AG09309 (cell line): Measurements from ENCODE around the gene NPPC.

ENCODE experiments used
- DNase-seq: peaks from one replicate; pipeline ENCODE4 v3.0.0-alpha.2; 2010; ENCODE audit warnings: low read depth
- H3K4me3 ChIP-seq: 2 replicates; pipeline ENCODE4 v1.5.1; 2011; ENCODE audit warnings: mild to moderate bottlenecking, low read depth, low read length, moderate library complexity; ENCODE audit not compliant: control insufficient read depth
- CTCF ChIP-seq: IDR thresholded peaks from 2 replicates; pipeline ENCODE4 v1.5.1; 2011; ENCODE audit warnings: mild to moderate bottlenecking, low read depth, low read length, inconsistent platforms; ENCODE audit not compliant: insufficient read depth, control insufficient read depth; ENCODE audit errors: missing control alignments

Gene NPPC

DNA sequence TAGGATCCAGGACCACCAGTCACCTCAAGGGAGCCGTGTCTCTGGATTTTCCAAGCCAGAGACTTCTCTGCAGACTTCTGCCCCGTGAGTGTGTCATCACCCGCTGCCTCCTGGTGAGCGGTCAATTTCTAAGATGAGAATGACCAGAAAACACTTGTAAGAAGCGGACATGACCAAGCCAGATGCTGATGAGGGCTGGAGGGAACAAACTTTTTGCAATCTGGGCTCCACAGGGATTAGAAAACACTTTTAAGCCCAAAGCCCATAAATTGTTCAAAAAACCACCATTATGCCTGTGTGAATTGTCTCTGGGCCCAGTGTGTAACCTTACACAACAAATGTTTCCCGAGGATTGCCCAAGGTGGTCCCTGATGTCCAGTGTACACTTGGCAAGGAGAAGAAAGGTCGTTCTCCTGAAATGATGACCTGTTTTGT, 5.3 kb upstream of the NPPC start:
- H3K4me3 ChIP-seq: no peak overlapping the region
- DNase-seq: no peak
- TF ChIP-seq CTCF: no peak

GRCh38 chr2:231930593-231931281, 4.5 kb upstream of the NPPC start:
- no peak for TF ChIP-seq CTCF

GRCh38 chr2:231929961-231930592, 3.9 kb upstream of the NPPC start:
- no peak overlapping the region for H3K4me3 ChIP-seq
- no peak for DNase-seq
- peak; percentile 39 for TF ChIP-seq CTCF

More at GRCh38 chr2:231930593-231931281, 4.5 kb upstream of the NPPC start:
- DNase-seq: no peak
- no peak overlapping the region for H3K4me3 ChIP-seq

DNA sequence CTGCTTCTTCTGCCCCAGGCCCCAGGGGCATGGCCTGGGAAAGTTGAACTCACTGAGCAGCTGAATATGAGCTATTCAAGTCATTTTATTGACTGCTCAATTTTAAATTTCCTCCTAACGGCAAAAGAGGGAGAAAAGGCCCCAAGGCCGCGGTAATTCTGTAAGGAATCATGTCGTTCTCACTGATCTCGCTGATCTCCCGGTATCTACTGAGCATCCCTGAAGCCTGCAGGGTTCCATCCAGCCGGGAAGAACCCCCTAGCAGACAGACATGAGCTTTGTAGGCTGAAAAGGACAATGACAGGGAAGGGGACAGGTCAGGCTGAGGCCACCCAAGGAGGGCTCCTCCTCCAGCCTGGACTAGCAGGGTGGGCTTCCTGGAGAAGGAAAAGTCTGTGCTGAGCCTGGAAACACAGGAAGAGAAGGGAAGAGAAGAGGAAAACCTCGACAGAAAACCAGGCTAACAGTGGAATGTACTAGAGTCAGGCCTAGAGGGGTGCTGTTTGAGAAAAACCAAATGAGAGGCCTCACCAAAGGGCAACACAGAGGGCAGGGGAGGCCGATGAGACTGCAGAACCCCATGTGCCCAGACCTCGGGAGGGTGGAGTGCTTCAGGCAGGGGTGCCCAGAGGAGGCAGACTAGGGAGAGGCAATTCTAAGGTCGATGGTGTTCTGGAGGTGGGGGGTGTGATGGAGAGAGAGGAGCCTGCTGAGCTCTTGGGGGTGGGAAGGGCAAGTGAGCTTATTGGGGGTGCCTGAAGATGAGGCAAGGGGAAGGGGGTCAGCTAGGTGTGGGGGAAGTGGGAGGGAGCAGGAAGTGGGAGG, 2.9 kb upstream of the NPPC start:
- DNase-seq: no peak
- no peak overlapping the region for H3K4me3 ChIP-seq
- TF ChIP-seq CTCF: no peak

DNA sequence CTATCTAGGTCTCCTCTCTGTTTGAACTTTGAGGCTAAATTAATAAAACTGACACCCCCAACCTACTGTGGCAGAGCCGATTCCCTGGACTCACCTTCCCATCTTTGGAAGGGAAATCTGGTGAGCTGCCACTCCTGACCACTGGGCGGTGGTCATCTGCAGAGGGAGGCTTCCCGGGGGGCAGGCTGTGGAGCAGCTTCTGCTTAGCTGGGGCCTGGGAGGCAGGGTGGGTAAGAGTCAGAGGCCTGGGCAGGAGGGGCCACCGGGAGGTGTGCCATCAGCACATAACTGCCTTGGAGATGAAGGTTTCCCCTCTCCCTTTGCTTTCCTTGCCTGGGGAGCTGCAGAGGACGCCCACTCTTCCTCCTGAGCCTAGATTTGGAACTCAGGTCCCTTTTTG, 2.3 kb upstream of the NPPC start:
- no peak for DNase-seq
- no peak overlapping the region for H3K4me3 ChIP-seq
- TF ChIP-seq CTCF: peak; percentile 11

DNA sequence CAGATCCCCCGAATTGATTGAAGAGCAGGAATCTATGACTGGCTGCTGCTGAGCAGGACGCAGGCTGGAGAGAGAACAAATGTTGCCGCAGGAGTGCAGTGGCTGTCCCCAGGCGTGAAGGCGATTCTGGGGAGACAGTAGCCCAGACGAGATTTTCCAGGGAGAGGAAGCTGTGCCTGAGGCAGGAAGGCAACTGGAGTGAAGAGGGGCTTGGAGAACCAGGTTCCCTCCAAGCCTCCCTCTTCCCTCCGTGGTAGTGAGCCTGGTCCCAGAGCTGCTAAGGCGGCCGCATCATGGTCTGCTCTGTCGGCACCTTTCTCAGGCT, 1.3 kb upstream of the NPPC start:
- no peak for DNase-seq
- no peak overlapping the region for H3K4me3 ChIP-seq
- no peak for TF ChIP-seq CTCF
